ENCODE results near the gene UVRAG.

DNA sequence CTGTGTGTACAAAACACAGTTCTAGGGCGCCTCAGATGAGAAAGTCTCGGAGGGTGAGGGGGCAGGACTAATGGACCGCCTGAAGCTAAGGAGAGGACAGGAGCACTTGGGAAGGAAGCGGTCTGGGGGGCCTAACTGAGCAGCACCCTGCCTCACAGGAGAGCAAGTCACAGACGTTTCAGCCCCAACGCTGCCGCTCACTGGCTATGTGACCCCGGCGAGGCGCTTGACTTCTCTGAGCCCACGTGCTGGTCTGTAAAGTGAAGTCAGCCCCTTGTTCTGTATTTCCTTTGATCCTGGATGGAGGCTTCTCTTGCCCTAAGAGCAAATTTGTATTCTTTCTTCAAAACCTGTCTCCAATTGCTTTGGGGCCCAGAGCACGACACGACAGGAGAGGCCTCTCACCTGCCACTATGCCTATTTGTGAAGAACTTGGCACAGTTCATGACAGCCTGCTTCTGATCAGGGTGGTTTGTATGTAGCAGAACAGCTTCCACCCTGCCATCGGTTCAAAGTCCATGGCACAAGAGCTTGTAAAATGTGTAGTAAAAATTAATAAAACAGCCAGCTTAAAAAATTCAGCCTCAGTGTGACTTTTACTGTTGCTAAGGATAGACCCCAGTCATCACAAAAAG lies 332.2 kb downstream of the UVRAG start:
- TF ChIP-seq RAD21 (IDR thresholded peaks at IDR 0.05; ENCODE audit: low read length) = no peak
- TF ChIP-seq USF2 (IDR thresholded peaks at IDR 0.05; ENCODE audit: low read depth, low read length) = no peak
- TF ChIP-seq CTCF (conservative IDR thresholded peaks at IDR 0.05; ENCODE audit: low read depth, low read length) = no peak
- TF ChIP-seq MAFK (IDR thresholded peaks at IDR 0.05; ENCODE audit: low read depth, low read length) = no peak
- no peak for TF ChIP-seq NFE2L2 (IDR thresholded peaks at IDR 0.05; ENCODE audit: low read depth, low read length)
- TF ChIP-seq POLR2A (IDR thresholded peaks at IDR 0.05; ENCODE audit: low read depth, low read length) = no peak
- TF ChIP-seq SMC3 (IDR thresholded peaks at IDR 0.05; ENCODE audit: low read depth, low read length) = no peak
- no peak for TF ChIP-seq CEBPB (IDR thresholded peaks at IDR 0.05; ENCODE audit: low read depth, low read length)

Measured in IMR-90 (cell line).